GM18517 (cell line): Measurements from ENCODE around the gene ROBO1.

Experiments used
- ATAC-seq: cut with Tn5 transposase; IDR thresholded peaks from one replicate; pipeline ENCODE4 v1.9.1; 2021; ENCODE audit warnings: mild to moderate bottlenecking, moderate library complexity; ENCODE audit not compliant: unreplicated experiment

Gene ROBO1

GRCh38 chr3:79253271-79253670 is 514.5 kb downstream of the ROBO1 start:
- ATAC-seq: no peak

GRCh38 chr3:79250746-79251145 is 517.1 kb downstream of the ROBO1 start:
- ATAC-seq: no peak

- no peak for ATAC-seq
Measured at GRCh38 chr3:79249701-79250100, 518.1 kb downstream of the ROBO1 start.

GRCh38 chr3:79247725-79248043 is 520.1 kb downstream of the ROBO1 start:
- ATAC-seq: no peak

GRCh38 chr3:79246875-79247724 is 520.7 kb downstream of the ROBO1 start:
- no peak for ATAC-seq

- no peak for ATAC-seq
Measured at GRCh38 chr3:79245284-79246138, 522.3 kb downstream of the ROBO1 start.

- ATAC-seq: no peak
Measured at GRCh38 chr3:79236496-79236895, 531.3 kb downstream of the ROBO1 start.

GRCh38 chr3:79233431-79234060 is 534.3 kb downstream of the ROBO1 start:
- ATAC-seq: no peak

GRCh38 chr3:79230266-79230665 is 537.5 kb downstream of the ROBO1 start:
- no peak for ATAC-seq

GRCh38 chr3:79217096-79217495 is 550.7 kb downstream of the ROBO1 start:
- no peak for ATAC-seq

- ATAC-seq: no peak
Measured at GRCh38 chr3:79215286-79215685, 552.5 kb downstream of the ROBO1 start.

GRCh38 chr3:79211586-79212359 is 556.0 kb downstream of the ROBO1 start:
- no peak for ATAC-seq

GRCh38 chr3:79204351-79204750 is 563.4 kb downstream of the ROBO1 start:
- no peak for ATAC-seq

- ATAC-seq: no peak
Measured at GRCh38 chr3:79203144-79203519, 564.7 kb downstream of the ROBO1 start.

- no peak for ATAC-seq
Measured at GRCh38 chr3:79202471-79203143, 565.2 kb downstream of the ROBO1 start.

- no peak for ATAC-seq
Measured at GRCh38 chr3:79200456-79200855, 567.3 kb downstream of the ROBO1 start.

GRCh38 chr3:79199966-79200365 is 567.8 kb downstream of the ROBO1 start:
- no peak for ATAC-seq

GRCh38 chr3:79187426-79187825 is 580.4 kb downstream of the ROBO1 start:
- ATAC-seq: no peak

- no peak for ATAC-seq
Measured at GRCh38 chr3:79184251-79184650, 583.5 kb downstream of the ROBO1 start.

GRCh38 chr3:79183496-79183895 is 584.3 kb downstream of the ROBO1 start:
- no peak for ATAC-seq
